Measurements from ENCODE around the gene ASIC4.

The ASIC4 gene

DNA sequence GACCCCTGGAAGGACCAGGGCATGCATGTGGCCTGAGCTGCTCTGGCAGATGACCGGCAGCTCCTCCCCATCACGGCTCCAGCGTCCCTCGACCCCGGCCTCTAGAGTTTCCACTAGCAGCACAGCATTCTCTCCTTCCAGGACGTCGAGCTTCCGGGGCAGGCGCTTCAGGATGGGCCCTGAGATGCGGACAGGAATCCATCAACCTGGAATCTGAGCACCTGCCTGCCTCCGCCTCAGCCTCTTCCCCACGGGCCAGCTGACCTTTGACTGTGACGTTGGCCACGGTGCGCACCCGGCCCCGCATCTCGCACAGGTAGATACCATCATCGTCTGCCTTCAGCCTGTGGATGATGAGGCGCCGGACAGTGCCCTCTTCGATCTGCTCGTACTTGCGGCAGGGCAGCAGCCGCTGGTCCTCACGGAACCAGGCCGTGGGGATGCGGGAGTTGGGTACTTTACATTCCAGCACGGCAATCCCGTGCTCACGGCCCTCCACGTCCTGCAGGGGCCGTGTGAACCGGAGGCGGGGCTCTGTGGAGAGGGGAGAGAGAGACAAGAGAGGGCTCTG, 53.6 kb downstream of the ASIC4 start:
- CTCF ChIA-PET, result interaction anchor here (2.3 kb wide), 1 partner anchor 13 kb away, joined by 7 read pairs; no protein-coding TSS in a partner anchor

DNA sequence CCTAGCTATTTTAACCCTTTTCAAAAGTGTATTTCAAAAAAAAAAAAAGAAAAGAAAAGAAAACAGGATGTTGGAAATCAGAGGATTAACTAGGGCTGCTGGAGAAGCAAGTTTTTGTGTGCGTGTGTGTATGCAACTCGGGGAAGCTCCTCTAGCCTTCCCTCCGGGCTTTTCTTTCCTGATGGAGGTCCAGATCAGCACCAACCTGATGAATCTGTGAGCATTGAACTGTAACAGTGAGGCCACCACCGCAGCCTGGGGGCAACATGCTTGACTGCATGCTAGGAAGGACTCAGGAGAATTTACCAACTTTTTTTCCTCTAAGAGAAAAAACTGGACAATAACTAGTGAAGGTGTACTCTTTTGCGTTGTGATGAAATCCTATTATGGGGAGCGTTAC, 54.8 kb downstream of the ASIC4 start:
- CTCF ChIA-PET, result no interaction called here
- TF ChIP-seq, protein P1, sequence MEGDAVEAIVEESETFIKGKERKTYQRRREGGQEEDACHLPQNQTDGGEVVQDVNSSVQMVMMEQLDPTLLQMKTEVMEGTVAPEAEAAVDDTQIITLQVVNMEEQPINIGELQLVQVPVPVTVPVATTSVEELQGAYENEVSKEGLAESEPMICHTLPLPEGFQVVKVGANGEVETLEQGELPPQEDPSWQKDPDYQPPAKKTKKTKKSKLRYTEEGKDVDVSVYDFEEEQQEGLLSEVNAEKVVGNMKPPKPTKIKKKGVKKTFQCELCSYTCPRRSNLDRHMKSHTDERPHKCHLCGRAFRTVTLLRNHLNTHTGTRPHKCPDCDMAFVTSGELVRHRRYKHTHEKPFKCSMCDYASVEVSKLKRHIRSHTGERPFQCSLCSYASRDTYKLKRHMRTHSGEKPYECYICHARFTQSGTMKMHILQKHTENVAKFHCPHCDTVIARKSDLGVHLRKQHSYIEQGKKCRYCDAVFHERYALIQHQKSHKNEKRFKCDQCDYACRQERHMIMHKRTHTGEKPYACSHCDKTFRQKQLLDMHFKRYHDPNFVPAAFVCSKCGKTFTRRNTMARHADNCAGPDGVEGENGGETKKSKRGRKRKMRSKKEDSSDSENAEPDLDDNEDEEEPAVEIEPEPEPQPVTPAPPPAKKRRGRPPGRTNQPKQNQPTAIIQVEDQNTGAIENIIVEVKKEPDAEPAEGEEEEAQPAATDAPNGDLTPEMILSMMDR (IDR thresholded peaks at IDR 0.05; ENCODE audit: control extremely low read depth, extremely low read depth, low read depth, missing control alignments), result no peak
- POLR2A ChIA-PET, result no interaction called here
- no peak for DNase-seq (ENCODE audit: extremely low spot score)

More for the DNA sequence above, 53.6 kb downstream of the ASIC4 start:
- POLR2A ChIA-PET, result no interaction called here
- DNase-seq (ENCODE audit: extremely low spot score), result no peak
- TF ChIP-seq, protein P1 (IDR thresholded peaks at IDR 0.05; ENCODE audit: control extremely low read depth, extremely low read depth, low read depth, missing control alignments), result no peak

DNA sequence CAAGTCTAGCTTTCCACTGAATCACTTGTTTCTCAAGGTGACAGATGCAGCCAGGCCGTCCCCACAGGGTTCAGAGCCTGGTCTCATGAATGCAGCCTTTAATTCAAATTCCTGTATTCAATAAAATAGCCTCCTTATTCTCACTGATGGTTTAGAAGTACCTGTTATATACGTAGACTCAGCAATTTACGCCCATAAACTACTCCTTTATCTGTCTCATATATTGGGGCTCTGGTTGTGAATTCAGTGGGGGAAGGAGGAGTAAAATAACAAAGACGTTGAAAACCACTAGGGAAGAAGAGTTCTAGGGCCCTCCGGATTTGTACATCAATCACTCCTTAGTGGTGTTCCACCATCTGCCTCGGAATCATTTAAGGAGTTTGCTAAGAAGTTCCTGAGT, 55.4 kb downstream of the ASIC4 start:
- ChIA-PET POLR2A (no interaction called here), CTCF (no interaction called here)
- DNase-seq (ENCODE audit: extremely low spot score), result no peak
- TF ChIP-seq, protein P1 (IDR thresholded peaks at IDR 0.05; ENCODE audit: control extremely low read depth, extremely low read depth, low read depth, missing control alignments), result no peak

DNA sequence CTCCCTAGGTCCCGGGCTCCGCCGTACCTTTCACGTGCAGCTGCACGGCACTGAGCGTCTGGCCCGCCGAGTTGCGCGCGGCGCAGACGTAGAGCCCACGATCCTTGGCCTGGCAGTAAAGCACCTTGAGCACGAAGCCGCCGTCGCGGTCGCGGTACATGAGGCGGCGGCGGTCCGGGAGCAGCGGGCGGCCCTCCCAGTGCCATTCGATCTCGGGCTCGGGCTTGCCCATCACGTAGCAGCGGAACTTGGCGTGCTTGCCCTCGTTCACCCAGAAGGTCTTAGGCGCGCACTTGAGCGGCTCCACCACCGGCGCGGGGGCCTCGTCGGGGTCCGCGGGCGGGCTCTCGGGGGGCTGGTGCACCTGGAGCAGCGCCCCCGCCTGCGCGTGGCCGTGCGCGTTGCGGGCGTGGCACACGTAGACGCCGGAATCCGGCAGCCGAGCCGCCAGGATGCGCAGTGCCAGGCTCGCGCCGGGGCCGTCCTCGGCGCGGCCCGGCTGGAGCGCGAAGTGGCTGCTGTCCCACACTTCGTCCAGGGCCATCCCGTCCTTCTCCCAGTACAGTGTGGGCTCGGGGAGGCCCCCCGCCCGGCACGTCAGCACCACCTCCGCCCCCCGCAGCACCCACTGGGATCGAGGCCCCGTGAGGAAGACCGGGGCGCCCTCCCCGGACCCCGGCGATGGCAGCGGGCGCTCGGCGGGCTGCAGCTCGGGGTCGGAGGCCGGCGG, 56.1 kb downstream of the ASIC4 start:
- ChIA-PET CTCF (interaction anchor here (1.0 to 3.1 kb wide), 3 partner anchors 10 to 28 kb away, joined by 3 to 18 read pairs (median 3); no protein-coding TSS in a partner anchor), POLR2A (no interaction called here)
- DNase-seq (ENCODE audit: extremely low spot score), result no peak
- TF ChIP-seq, protein P1 (IDR thresholded peaks at IDR 0.05; ENCODE audit: control extremely low read depth, extremely low read depth, low read depth, missing control alignments), result no peak

DNA sequence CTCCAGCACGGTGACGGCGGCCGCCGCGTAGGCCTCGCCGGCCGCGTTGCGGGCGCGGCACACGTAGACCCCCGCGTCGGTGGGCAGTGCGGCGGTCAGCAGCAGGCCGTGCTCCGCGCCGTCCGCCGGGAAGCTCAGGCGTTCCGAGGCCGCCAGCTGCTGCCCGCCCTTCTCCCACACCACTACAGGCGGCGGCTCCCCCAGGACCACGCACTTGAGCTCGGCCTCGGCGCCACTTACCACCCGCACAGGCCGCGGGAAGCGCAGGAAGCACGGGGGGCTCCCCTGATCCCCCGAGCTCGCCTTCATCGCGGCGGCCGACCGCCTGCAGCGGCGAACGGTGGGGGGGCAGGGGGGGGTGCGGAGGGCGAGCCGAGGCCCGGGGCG, 56.6 kb downstream of the ASIC4 start:
- ChIA-PET CTCF (interaction anchor here (1.0 to 3.1 kb wide), 3 partner anchors 10 to 29 kb away, joined by 3 to 18 read pairs (median 3); no protein-coding TSS in a partner anchor), POLR2A (no interaction called here)
- TF ChIP-seq, protein P1 (IDR thresholded peaks at IDR 0.05; ENCODE audit: control extremely low read depth, extremely low read depth, low read depth, missing control alignments), result no peak
- no peak for DNase-seq (ENCODE audit: extremely low spot score)

DNA sequence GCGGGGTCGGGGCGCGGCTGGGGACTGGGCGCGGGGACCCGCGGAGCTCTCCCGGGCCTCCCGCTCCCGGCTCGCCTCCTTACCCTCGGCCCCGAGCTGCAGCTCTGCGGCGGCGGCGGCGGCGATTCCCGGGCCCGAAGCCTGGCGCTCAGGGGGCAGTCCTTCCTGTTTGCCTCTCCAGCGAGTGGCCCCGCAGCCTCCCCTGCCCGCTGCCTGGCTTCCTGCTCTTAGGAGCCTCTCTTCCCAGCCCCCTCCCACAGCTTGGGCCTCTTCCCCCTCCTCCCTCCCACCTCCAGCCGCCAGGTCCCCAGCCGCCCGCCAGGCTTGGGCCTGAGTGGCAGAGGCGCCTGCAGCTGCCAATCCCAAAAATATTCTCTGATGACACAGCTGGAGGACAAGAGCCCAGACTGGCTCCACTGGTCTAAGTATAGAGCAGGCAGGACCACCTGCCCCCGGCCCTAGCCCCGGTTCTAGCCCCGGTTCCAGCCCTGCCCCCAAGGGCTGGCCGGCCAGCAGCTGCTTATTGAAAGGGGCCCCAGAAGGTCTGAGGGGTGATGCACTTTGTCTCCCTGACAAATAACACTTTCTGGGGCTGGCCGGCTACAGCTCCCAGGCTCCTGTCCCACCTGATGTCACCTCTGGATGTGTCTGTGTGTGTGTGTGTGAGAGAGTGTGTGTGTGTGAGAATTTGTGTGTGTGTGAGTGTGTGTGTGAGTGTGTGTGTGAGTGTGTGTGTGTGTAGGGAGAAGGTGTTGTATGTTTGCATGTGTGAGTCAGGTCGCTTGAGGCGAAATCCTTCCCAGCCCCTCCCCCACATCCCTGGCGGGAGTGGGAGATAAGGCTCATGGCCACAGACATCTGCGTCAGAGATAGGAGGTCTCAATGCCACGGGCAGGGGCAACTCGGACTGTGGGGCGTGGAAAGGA, 57.3 kb downstream of the ASIC4 start, which contains the start of gene OBSL1:
Gene OBSL1, minus strand, starts transcription at position 229 of the 926 bp plus-strand sequence. CDS start 307 bp downstream, outside the sequence.
- ChIA-PET CTCF (interaction anchor here (0.7 to 3.1 kb wide), 4 partner anchors 11 to 29 kb away, joined by 3 to 18 read pairs (median 3); no protein-coding TSS in a partner anchor), POLR2A (no interaction called here)
- TF ChIP-seq, protein P1 (IDR thresholded peaks at IDR 0.05; ENCODE audit: control extremely low read depth, extremely low read depth, low read depth, missing control alignments), result no peak
- DNase-seq (ENCODE audit: extremely low spot score), result no peak
